Large intestine (tissue), 1 donor: ENCODE results near the gene OR14A2. TPM values are rescaled to one million over a fixed set of nuclear protein-coding genes. Genes with fewer than 3 reads are reported as not detected.

ENCODE experiments used
- polyA plus RNA-seq: library from polyadenylated mRNA; unstranded; fragments of 120-200 nt; gene quantifications from one replicate; pipeline ENCODE4 v1.2.1, GENCODE V29; 2013

OR14A2 gene
- polyA plus RNA-seq, 1 donor, result not detected

Other genes with a start within 250 kb of the OR14A2 start
- gene OR2C3, start 211.7 kb downstream of the OR14A2 start, polyA plus RNA-seq, result 0.10 TPM
- 0.07 TPM for gene GCSAML, start 199.0 kb downstream of the OR14A2 start, polyA plus RNA-seq
- gene OR2G2, start 159.8 kb downstream of the OR14A2 start, polyA plus RNA-seq, result not detected
- not detected for gene OR2G3, start 142.6 kb downstream of the OR14A2 start, polyA plus RNA-seq
- gene OR13G1, start 68.4 kb downstream of the OR14A2 start, polyA plus RNA-seq, result 0.01 TPM
- not detected for gene OR6F1, start 31.5 kb downstream of the OR14A2 start, polyA plus RNA-seq
- not detected for gene OR14K1, start 9.5 kb downstream of the OR14A2 start, polyA plus RNA-seq
- gene OR1C1, start 12.4 kb upstream of the OR14A2 start, polyA plus RNA-seq, result not detected
- not detected for gene OR14A16, start 76.0 kb upstream of the OR14A2 start, polyA plus RNA-seq
- not detected for gene OR11L1, start 93.8 kb upstream of the OR14A2 start, polyA plus RNA-seq
- 2.1 TPM for gene TRIM58, start 109.0 kb upstream of the OR14A2 start, polyA plus RNA-seq
- gene OR2W3, start 147.4 kb upstream of the OR14A2 start, polyA plus RNA-seq, result 0.51 TPM
- 0.09 TPM for gene OR2T8, start 172.1 kb upstream of the OR14A2 start, polyA plus RNA-seq
- not detected for gene OR2AJ1, start 176.7 kb upstream of the OR14A2 start, polyA plus RNA-seq
- gene OR2L8, start 200.7 kb upstream of the OR14A2 start, polyA plus RNA-seq, result not detected
- gene OR2AK2, start 217.1 kb upstream of the OR14A2 start, polyA plus RNA-seq, result not detected